GM10266 (cell line): ENCODE measurements around the gene NOP14.

ENCODE experiments used
- DNase-seq: peaks from one replicate; pipeline ENCODE4 v3.0.0; 2012; ENCODE audit errors: extremely low spot score
- TF ChIP-seq, protein P1 (sequence below): IDR thresholded peaks from 2 replicates; pipeline ENCODE4 v1.5.1; 2012; ENCODE audit warnings: mild to moderate bottlenecking, low read depth; ENCODE audit not compliant: control insufficient read depth, insufficient read depth; ENCODE audit errors: missing control alignments

NOP14 gene

GRCh38 chr4:2963175-2963965, at the start of gene NOP14, which contains the start of gene GRK4:
NOP14 (minus strand) TSS chr4:2963406; CDS start chr4:2963319, 87 bp downstream.
GRK4 (plus strand) TSS chr4:2963571; CDS start chr4:2964071, 500 bp downstream.
- peak; percentile 99 for DNase-seq
- TF ChIP-seq, protein P1, sequence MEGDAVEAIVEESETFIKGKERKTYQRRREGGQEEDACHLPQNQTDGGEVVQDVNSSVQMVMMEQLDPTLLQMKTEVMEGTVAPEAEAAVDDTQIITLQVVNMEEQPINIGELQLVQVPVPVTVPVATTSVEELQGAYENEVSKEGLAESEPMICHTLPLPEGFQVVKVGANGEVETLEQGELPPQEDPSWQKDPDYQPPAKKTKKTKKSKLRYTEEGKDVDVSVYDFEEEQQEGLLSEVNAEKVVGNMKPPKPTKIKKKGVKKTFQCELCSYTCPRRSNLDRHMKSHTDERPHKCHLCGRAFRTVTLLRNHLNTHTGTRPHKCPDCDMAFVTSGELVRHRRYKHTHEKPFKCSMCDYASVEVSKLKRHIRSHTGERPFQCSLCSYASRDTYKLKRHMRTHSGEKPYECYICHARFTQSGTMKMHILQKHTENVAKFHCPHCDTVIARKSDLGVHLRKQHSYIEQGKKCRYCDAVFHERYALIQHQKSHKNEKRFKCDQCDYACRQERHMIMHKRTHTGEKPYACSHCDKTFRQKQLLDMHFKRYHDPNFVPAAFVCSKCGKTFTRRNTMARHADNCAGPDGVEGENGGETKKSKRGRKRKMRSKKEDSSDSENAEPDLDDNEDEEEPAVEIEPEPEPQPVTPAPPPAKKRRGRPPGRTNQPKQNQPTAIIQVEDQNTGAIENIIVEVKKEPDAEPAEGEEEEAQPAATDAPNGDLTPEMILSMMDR: peak; percentile 37

- TF ChIP-seq, protein P1: no peak
Observed at GRCh38 chr4:3011456-3012220, 48.4 kb upstream of the NOP14 start.

GRCh38 chr4:3010998-3011397, 47.8 kb upstream of the NOP14 start:
- no peak for DNase-seq
- TF ChIP-seq, protein P1: no peak

More at GRCh38 chr4:3011456-3012220, 48.4 kb upstream of the NOP14 start:
- no peak for DNase-seq

- TF ChIP-seq, protein P1: no peak
Observed at GRCh38 chr4:3010577-3010976, 47.4 kb upstream of the NOP14 start.

DNA sequence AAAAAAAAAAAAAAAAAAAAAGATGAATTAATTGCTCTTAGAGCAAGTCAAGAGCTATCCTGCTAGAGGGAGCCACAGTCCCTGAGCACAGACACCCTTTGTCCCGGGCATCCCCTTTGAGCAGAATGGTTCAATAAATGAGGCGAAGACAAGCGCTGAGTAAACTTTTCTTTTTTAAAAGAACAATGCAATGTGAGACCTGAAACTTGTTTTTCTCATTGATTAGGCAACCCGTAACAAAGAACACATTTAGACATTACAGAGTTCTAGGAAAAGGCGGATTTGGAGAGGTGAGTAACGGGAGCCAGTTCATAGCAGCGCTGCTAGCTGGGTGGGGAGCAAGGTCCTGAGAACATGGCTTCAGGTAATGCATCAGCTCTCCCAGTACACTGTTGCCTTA, 46.2 kb upstream of the NOP14 start:
- TF ChIP-seq, protein P1: peak; percentile 38

More at GRCh38 chr4:3010577-3010976, 47.4 kb upstream of the NOP14 start:
- no peak for DNase-seq

GRCh38 chr4:3007724-3008123, 44.5 kb upstream of the NOP14 start:
- DNase-seq: no peak
- TF ChIP-seq, protein P1: no peak

More for the DNA sequence above, 46.2 kb upstream of the NOP14 start:
- DNase-seq: peak; percentile 58

DNA sequence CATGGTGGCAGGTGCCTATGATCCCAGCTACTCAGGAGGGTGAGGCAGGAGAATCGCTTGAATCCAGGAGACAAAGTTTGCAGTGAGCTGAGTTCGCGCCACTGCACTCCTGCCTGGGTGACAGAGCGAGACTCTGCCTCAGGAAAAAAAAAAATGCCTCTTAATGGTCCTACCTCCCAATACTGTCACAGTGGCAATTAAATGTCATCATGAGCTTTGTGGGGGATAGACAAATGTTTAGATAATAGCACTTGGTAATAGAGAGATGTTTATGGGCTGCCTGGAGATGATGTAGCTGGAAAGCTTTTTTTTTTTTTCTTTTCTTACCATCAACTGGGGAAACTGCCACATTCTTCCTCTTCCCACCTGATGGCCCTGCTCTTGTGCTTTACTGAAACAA, 33.2 kb upstream of the NOP14 start:
- TF ChIP-seq, protein P1: no peak
- no peak for DNase-seq
